ENCODE measurements around the gene ELANE. TPM values are rescaled to one million over a fixed set of nuclear protein-coding genes. Genes with fewer than 3 reads are reported as not detected.

ELANE gene
- total and polyA plus RNA-seq, 9 of the 15 experiments (the other 6 are each of a cell fraction or from before 2014, with no cell fraction given), result not detected

- no peak for TF ChIP-seq CHD7 (IDR thresholded peaks at IDR 0.05; ENCODE audit: low read depth, low read length)
- no peak for TF ChIP-seq HIVEP1 (CRISPR knock-in tag; IDR thresholded peaks at IDR 0.05)
- no peak for TF ChIP-seq ZNF384 (IDR thresholded peaks at IDR 0.05; ENCODE audit: low read depth, low read length)
- no peak for TF ChIP-seq FOXM1 (IDR thresholded peaks at IDR 0.05; ENCODE audit: low read depth)
- TF ChIP-seq FOXM1 (CRISPR knock-in tag; IDR thresholded peaks at IDR 0.05; ENCODE audit: low read depth), result no peak
- no peak for TF ChIP-seq ZNF121 (CRISPR knock-in tag; conservative IDR thresholded peaks at IDR 0.05)
- no peak for TF ChIP-seq PHTF2 (CRISPR knock-in tag; IDR thresholded peaks at IDR 0.05)
- no peak for TF ChIP-seq MAFK (IDR thresholded peaks at IDR 0.05; ENCODE audit: low read length)
- no peak for TF ChIP-seq SRSF3 (IDR thresholded peaks at IDR 0.05; ENCODE audit: insufficient read depth, low read length)
- no peak for TF ChIP-seq PHF20 (IDR thresholded peaks at IDR 0.05; ENCODE audit: partially characterized antibody)
- TF ChIP-seq NRF1 (conservative IDR thresholded peaks at IDR 0.05 in 1 of 2, IDR thresholded peaks at IDR 0.05 in 1 of 2), result peak; percentile 20 to 26; a peak in 1 of 4 replicates
- no peak for TF ChIP-seq ZNF436 (CRISPR knock-in tag; IDR thresholded peaks at IDR 0.05)
- no peak for TF ChIP-seq CBFA2T3 (IDR thresholded peaks at IDR 0.05)
- TF ChIP-seq EGR1 (conservative IDR thresholded peaks at IDR 0.05), result no peak
- no peak for TF ChIP-seq ZBED1 (IDR thresholded peaks at IDR 0.05)
- no peak for TF ChIP-seq NFATC3 (IDR thresholded peaks at IDR 0.05)
- no peak for TF ChIP-seq ZNF143 (CRISPR knock-in tag; IDR thresholded peaks at IDR 0.05)
- TF ChIP-seq TBP (optimal IDR thresholded peaks at IDR 0.05; ENCODE audit: low read depth, low read length), result peak; percentile 15
Measured at GRCh38 chr19:821231-821824, 30.8 kb upstream of the ELANE start (continued).
